ENCODE results near the gene SRPX2.
A peak's percentile ranks its signal among the peaks of the same experiment; 100 is the strongest.

GRCh38 chrX:100609591-100609990 is 34.4 kb upstream of the SRPX2 start:
- TF ChIP-seq, protein P1, sequence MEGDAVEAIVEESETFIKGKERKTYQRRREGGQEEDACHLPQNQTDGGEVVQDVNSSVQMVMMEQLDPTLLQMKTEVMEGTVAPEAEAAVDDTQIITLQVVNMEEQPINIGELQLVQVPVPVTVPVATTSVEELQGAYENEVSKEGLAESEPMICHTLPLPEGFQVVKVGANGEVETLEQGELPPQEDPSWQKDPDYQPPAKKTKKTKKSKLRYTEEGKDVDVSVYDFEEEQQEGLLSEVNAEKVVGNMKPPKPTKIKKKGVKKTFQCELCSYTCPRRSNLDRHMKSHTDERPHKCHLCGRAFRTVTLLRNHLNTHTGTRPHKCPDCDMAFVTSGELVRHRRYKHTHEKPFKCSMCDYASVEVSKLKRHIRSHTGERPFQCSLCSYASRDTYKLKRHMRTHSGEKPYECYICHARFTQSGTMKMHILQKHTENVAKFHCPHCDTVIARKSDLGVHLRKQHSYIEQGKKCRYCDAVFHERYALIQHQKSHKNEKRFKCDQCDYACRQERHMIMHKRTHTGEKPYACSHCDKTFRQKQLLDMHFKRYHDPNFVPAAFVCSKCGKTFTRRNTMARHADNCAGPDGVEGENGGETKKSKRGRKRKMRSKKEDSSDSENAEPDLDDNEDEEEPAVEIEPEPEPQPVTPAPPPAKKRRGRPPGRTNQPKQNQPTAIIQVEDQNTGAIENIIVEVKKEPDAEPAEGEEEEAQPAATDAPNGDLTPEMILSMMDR (IDR thresholded peaks at IDR 0.05; ENCODE audit: insufficient read depth, low read depth, low read length), result peak; percentile 15
- TF ChIP-seq EZH2 (IDR thresholded peaks at IDR 0.05; ENCODE audit: insufficient read depth, low read length), result no peak
